ENCODE measurements around the gene SLC49A3. TPM values are rescaled to one million over a fixed set of nuclear protein-coding genes. Genes with fewer than 3 reads are reported as not detected.
A peak's percentile ranks its signal among the peaks of the same experiment; 100 is the strongest.
"Not testable (repeated sequence)": the region's sequence is repeated elsewhere in the genome, so short reads cannot be mapped to it uniquely, and the experiment has no call there.

Gene SLC49A3
- total and polyA plus RNA-seq, 3 experiments from 2014 or later = 0.52 to 1.1 (median 0.80) TPM

DNA sequence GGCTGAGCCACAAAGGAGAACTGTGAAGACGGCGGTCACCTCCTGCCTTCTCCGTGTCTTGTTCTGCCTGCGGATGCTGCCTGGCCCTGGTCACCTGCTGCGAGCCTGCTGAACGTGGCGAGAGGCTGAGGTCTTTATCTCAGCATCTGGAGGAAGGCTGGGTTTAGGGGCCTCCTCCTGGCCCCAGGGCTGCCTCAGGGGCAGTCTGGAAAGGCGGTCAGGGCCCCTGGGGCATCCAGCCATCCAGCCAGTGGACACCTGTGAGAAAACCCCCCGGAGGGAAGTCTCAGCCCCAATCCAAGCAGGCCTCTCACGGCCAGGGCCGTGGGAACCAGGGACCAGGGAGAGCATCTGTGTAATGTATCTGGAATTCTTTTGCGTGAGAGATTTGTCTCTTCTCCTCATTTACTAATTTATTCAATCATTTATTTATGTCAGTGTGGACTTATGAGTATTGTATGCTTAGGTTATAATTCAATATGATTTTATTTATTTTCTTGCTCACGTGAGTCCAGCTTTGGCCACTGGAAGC lies 52.3 kb downstream of the SLC49A3 start:
- Mint-ChIP-seq H3K36me3 (peaks cover 0 to 3% (median 0%) of the 10 kb centered on the region in 3 donors), H3K4me3 (no peak overlapping the region), H3K9me3 (peaks cover 0 to 7% (median 2%) of the 10 kb centered on the region in 5 donors), H3K27me3 (peaks cover 4 to 19% of the 10 kb centered on the region in 2 donors), H3K27ac (no peak overlapping the region), H3K4me1 (no peaks in the 10 kb centered on the region)
- POLR2A ChIA-PET = no interaction called here
- Histone ChIP-seq H3K9me3 (ENCODE audit: low read length) (no peaks in the 10 kb centered on the region), H3K4me3 (ENCODE audit: low read length) (no peak overlapping the region), H3K27me3 (ENCODE audit: insufficient read depth, low read length, poor library complexity, severe bottlenecking) (no peaks in the 10 kb centered on the region), H3K4me1 (ENCODE audit: insufficient read depth, low read length) (no peaks in the 10 kb centered on the region), H3K27ac (ENCODE audit: low read depth, low read length) (no peak overlapping the region), H3K36me3 (ENCODE audit: insufficient read depth, low read length) (no peaks in the 10 kb centered on the region)
- peak in 1 of 5 donors; percentile 15 for DNase-seq
- CTCF ChIA-PET = no interaction called here

DNA sequence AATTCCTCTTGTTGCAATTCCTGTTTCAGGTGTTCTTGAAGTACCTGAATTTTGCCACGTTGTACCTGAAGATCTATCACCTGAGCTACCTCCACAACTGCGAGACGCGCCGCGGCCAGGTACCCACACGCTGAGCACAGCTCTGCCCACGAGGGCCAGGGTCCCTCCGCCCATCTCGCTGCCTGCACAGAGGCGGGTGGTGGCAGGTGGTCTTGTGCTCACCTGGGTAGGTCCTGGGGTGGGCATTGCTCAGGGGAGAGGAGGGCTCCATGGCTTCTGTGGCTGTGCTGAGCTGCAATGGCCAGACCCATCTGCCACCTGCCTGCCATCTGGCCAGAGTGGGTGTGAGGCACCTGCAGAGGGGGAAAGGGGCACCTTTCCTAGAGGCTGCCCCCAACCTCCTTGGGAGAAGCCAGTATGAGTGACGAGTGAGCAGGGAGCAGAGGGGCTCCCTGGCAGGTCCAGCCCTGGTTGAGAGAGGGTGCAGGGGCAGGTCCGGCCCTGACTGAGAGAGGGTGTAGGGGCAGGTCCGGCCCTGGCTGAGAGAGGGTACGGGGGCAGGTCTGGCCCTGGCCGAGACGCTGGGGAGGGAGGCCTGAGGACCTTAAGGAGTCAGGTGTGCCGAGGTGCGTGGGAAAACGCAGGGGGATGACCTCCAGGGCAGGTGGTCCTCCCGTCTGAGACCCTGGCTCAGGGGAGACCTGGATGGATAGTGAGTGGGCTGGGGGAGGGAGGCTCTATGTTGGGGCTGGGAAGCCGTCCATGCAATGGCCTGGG lies 52.9 kb downstream of the SLC49A3 start:
- Histone ChIP-seq H3K27me3 (ENCODE audit: insufficient read depth, low read length, poor library complexity, severe bottlenecking) (no peaks in the 10 kb centered on the region), H3K27ac (ENCODE audit: low read depth, low read length) (no peak overlapping the region), H3K4me1 (ENCODE audit: insufficient read depth, low read length) (no peaks in the 10 kb centered on the region), H3K4me3 (ENCODE audit: low read length) (no peak overlapping the region), H3K36me3 (ENCODE audit: insufficient read depth, low read length) (no peaks in the 10 kb centered on the region), H3K9me3 (ENCODE audit: low read length) (no peaks in the 10 kb centered on the region)
- CTCF ChIA-PET = no interaction called here
- H3K4me1 Mint-ChIP-seq = no peaks in the 10 kb centered on the region
- peak in 1 of 5 donors; percentile 26 for DNase-seq
- POLR2A ChIA-PET = no interaction called here
- no peak overlapping the region for H3K4me3 Mint-ChIP-seq
- peak overlapping the region in 1 of 8 donors; percentile 50 for H3K27ac Mint-ChIP-seq
- peaks cover 0 to under 1% (median 0%) of the 10 kb centered on the region in 3 donors for H3K36me3 Mint-ChIP-seq
- peaks cover 1 to 15% of the 10 kb centered on the region in 2 donors for H3K27me3 Mint-ChIP-seq
- peaks cover 0 to 4% (median 0%) of the 10 kb centered on the region in 5 donors for H3K9me3 Mint-ChIP-seq

DNA sequence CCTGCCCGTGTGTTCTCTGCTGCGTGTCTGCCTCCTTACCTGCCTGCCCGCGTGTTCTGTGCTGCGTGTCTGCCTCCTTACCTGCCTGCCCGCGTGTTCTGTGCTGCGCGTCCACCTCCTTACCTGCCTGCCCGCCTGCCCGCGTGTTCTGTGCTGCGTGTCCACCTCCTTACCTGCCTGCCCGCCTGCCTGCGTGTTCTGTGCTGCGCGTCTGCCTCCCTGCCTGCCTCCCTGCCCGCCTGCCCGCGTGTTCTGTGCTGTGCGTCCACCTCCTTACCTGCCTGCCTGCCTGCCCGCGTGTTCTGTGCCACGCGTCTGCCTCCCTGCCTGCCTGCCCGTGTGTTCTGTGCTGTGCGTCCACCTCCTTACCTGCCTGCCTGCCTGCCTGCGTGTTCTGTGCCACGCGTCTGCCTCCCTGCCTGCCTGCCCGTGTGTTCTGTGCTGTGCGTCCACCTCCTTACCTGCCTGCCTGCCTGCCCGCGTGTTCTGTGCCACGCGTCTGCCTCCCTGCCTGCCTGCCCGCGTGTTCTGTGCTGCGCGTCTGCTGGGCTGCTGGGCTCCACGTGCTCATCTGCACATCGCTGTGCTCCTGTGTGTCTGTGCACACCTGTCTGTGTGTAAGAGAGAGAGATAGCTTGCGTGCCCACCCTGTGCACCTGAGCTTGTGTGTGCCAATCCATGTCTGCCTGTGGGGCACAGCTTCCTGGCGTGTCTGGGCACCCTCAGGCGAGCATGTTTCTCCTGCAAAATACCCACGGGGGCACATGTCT lies 53.7 kb downstream of the SLC49A3 start:
- H3K4me3 Mint-ChIP-seq; H3K9me3 ChIP-seq (ENCODE audit: low read length); H3K27ac Mint-ChIP-seq; H3K4me3 ChIP-seq (ENCODE audit: low read length); H3K36me3 ChIP-seq (ENCODE audit: insufficient read depth, low read length); H3K4me1 Mint-ChIP-seq; H3K27me3 ChIP-seq (ENCODE audit: insufficient read depth, low read length, poor library complexity, severe bottlenecking); H3K27me3 Mint-ChIP-seq; POLR2A ChIA-PET; H3K4me1 ChIP-seq (ENCODE audit: insufficient read depth, low read length); H3K27ac ChIP-seq (ENCODE audit: low read depth, low read length); CTCF ChIA-PET; H3K36me3 Mint-ChIP-seq; H3K9me3 Mint-ChIP-seq: not testable (repeated sequence)
- peak in 1 of 5 donors; percentile 11 for DNase-seq

DNA sequence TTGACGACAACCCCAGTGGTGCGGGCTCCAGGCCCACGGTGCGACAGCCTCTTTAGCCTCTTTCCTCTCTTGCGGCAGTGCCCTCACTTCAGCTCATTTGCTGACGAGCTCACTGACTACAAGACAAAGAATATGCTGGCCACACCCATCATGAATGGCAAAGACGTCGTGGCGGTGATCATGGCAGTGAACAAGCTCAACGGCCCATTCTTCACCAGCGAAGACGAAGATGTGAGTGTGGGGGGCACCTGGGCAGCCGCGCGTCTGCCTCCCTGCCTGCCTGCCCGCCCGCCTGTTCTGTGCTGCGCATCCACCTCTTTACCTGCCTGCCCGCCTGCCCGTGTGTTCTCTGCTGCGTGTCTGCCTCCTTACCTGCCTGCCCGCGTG lies 54.4 kb downstream of the SLC49A3 start:
- ChIA-PET POLR2A (no interaction called here), CTCF (no interaction called here)
- no peaks in the 10 kb centered on the region for H3K27me3 ChIP-seq (ENCODE audit: insufficient read depth, low read length, poor library complexity, severe bottlenecking)
- H3K4me1 ChIP-seq (ENCODE audit: insufficient read depth, low read length) = no peaks in the 10 kb centered on the region
- H3K9me3 ChIP-seq (ENCODE audit: low read length) = no peaks in the 10 kb centered on the region
- H3K9me3 Mint-ChIP-seq = no peaks in the 10 kb centered on the region
- H3K27ac ChIP-seq (ENCODE audit: low read depth, low read length) = no peak overlapping the region
- H3K4me1 Mint-ChIP-seq = no peaks in the 10 kb centered on the region
- H3K36me3 ChIP-seq (ENCODE audit: insufficient read depth, low read length) = no peaks in the 10 kb centered on the region
- H3K36me3 Mint-ChIP-seq = no peaks in the 10 kb centered on the region
- H3K27me3 Mint-ChIP-seq = peaks cover 1 to 9% of the 10 kb centered on the region in 2 donors
- no peak for DNase-seq
- H3K4me3 Mint-ChIP-seq = no peak overlapping the region
- H3K27ac Mint-ChIP-seq = no peak overlapping the region
- no peak overlapping the region for H3K4me3 ChIP-seq (ENCODE audit: low read length)

DNA sequence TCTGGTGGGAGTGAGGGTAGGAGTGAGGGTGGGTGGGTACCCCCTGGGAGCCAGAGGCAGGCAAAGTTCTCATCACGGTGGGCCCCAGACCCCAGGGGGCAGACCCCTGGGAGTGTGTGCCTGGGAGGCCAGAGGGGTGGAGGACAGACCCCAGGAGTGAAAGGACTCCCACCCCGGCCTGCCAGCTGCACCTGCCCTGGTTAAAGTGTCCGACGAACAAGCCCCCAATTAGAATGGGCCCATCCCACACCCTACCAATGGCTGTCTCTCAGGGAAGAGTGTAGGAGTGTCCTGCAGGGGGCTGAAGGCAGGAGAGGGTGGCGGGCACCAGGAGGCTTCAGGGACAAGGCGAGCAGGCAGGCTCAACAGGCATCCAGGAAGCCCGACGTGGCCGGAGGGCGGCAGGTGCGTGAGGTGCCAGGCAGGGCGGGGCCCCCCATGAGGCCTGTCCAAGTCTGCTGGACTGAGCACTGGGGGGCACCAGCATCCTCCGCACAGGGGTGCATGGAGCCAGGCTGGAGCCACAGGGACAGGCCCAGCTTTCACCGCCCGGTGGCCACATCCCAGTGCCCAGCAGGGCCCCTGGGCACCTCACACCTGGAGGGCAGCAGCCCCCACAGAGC lies 54.9 kb downstream of the SLC49A3 start:
- Mint-ChIP-seq H3K4me1 (no peaks in the 10 kb centered on the region), H3K4me3 (no peak overlapping the region), H3K27ac (no peak overlapping the region), H3K9me3 (no peaks in the 10 kb centered on the region), H3K27me3 (peaks cover 1 to 6% of the 10 kb centered on the region in 2 donors), H3K36me3 (no peaks in the 10 kb centered on the region)
- H3K27ac ChIP-seq (ENCODE audit: low read depth, low read length) = no peak overlapping the region
- ChIA-PET CTCF (no interaction called here), POLR2A (no interaction called here)
- H3K36me3 ChIP-seq (ENCODE audit: insufficient read depth, low read length) = no peaks in the 10 kb centered on the region
- no peaks in the 10 kb centered on the region for H3K4me1 ChIP-seq (ENCODE audit: insufficient read depth, low read length)
- peak in 1 of 5 donors; percentile 30 for DNase-seq
- no peaks in the 10 kb centered on the region for H3K27me3 ChIP-seq (ENCODE audit: insufficient read depth, low read length, poor library complexity, severe bottlenecking)
- no peaks in the 10 kb centered on the region for H3K9me3 ChIP-seq (ENCODE audit: low read length)
- no peak overlapping the region for H3K4me3 ChIP-seq (ENCODE audit: low read length)

DNA sequence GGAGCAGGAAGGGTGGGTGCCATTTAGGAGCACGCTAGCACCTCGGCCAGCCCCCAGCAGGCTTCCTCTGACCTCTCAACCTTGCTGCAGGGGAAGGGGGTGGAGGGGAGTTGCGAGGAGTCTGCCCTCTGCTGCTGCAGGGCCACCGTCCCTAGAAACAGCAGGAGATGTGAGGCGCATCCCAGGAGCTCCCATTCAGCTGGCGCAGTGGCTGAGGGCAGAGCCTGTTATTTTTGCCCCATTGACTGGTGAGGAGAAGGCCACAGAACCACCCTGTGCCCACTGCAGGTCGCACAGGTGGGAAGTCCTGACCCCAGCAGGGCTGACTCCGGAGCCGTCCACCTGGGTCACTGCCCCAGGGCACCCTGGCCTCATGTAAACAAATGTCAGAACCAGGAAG lies 55.5 kb downstream of the SLC49A3 start:
- no peaks in the 10 kb centered on the region for H3K9me3 Mint-ChIP-seq
- Histone ChIP-seq H3K36me3 (ENCODE audit: insufficient read depth, low read length) (no peaks in the 10 kb centered on the region), H3K4me3 (ENCODE audit: low read length) (no peak overlapping the region), H3K27me3 (ENCODE audit: insufficient read depth, low read length, poor library complexity, severe bottlenecking) (no peaks in the 10 kb centered on the region), H3K4me1 (ENCODE audit: insufficient read depth, low read length) (no peaks in the 10 kb centered on the region), H3K27ac (ENCODE audit: low read depth, low read length) (no peak overlapping the region), H3K9me3 (ENCODE audit: low read length) (no peaks in the 10 kb centered on the region)
- no peak overlapping the region for H3K27ac Mint-ChIP-seq
- POLR2A ChIA-PET = no interaction called here
- H3K27me3 Mint-ChIP-seq = peaks cover 1 to 6% of the 10 kb centered on the region in 2 donors
- no peak overlapping the region for H3K4me3 Mint-ChIP-seq
- CTCF ChIA-PET = no interaction called here
- H3K4me1 Mint-ChIP-seq = no peaks in the 10 kb centered on the region
- H3K36me3 Mint-ChIP-seq = no peaks in the 10 kb centered on the region
- no peak for DNase-seq

GRCh38 chr4:632926-633325 lies 56.0 kb downstream of the SLC49A3 start:
- Histone ChIP-seq H3K4me1 (ENCODE audit: insufficient read depth, low read length) (no peaks in the 10 kb centered on the region), H3K27me3 (ENCODE audit: insufficient read depth, low read length, poor library complexity, severe bottlenecking) (no peaks in the 10 kb centered on the region), H3K27ac (ENCODE audit: low read depth, low read length) (no peak overlapping the region), H3K4me3 (ENCODE audit: low read length) (no peak overlapping the region), H3K9me3 (ENCODE audit: low read length) (no peaks in the 10 kb centered on the region), H3K36me3 (ENCODE audit: insufficient read depth, low read length) (no peaks in the 10 kb centered on the region)
- ChIA-PET CTCF (no interaction called here), POLR2A (no interaction called here)
- peaks cover 1 to 4% of the 10 kb centered on the region in 2 donors for H3K27me3 Mint-ChIP-seq
- H3K27ac Mint-ChIP-seq = no peak overlapping the region
- H3K36me3 Mint-ChIP-seq = no peaks in the 10 kb centered on the region
- H3K9me3 Mint-ChIP-seq = no peaks in the 10 kb centered on the region
- H3K4me1 Mint-ChIP-seq = no peaks in the 10 kb centered on the region
- no peak overlapping the region for H3K4me3 Mint-ChIP-seq
- peak in 1 of 5 donors; percentile 17 for DNase-seq

DNA sequence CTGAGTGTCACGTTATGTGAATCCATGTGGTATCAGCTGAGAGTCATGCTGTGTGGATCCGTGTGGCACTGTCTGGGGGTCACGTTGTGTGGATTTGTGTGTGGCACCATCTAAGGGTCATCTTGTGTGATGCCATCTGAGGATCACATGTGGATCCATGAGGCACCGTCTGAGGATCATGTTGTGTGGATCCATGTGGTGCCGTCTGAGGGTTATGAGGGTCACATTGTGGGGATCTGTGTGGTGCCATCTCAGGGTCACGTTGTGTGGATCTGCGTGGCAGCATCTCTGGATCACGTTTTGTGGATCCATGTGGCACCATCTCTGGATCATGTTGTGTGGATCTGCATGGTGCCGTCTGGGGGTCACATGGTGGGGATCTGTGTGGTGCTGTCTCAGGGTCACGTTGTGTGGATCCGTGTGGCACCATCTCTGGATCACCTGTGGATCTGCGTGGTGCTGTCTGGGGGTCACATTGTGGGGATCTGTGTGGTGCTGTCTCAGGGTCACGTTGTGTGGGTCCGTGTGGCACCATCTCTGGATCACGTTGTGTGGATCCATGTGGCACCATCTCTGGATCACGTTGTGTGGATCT lies 56.7 kb downstream of the SLC49A3 start:
- no peaks in the 10 kb centered on the region for H3K4me1 ChIP-seq (ENCODE audit: insufficient read depth, low read length)
- CTCF ChIA-PET = no interaction called here
- no peaks in the 10 kb centered on the region for H3K9me3 ChIP-seq (ENCODE audit: low read length)
- no peaks in the 10 kb centered on the region for H3K36me3 ChIP-seq (ENCODE audit: insufficient read depth, low read length)
- no peak overlapping the region for H3K4me3 Mint-ChIP-seq
- no peaks in the 10 kb centered on the region for H3K4me1 Mint-ChIP-seq
- no peaks in the 10 kb centered on the region for H3K27me3 ChIP-seq (ENCODE audit: insufficient read depth, low read length, poor library complexity, severe bottlenecking)
- H3K4me3 ChIP-seq (ENCODE audit: low read length) = no peak overlapping the region
- peak in 1 of 5 donors; percentile 24 for DNase-seq
- POLR2A ChIA-PET = no interaction called here
- H3K9me3 Mint-ChIP-seq = no peaks in the 10 kb centered on the region
- H3K27me3 Mint-ChIP-seq = peaks cover 0 to 1% of the 10 kb centered on the region in 2 donors
- no peak overlapping the region for H3K27ac Mint-ChIP-seq
- H3K27ac ChIP-seq (ENCODE audit: low read depth, low read length) = no peak overlapping the region
- H3K36me3 Mint-ChIP-seq = no peaks in the 10 kb centered on the region
